HCT116 (cell line): ENCODE measurements around the gene CES4A. TPM values are rescaled to one million over a fixed set of nuclear protein-coding genes. Genes with fewer than 3 reads are reported as not detected.

Source experiments
- ATAC-seq: fragments of 200-7000 bp; cut with Tn5 transposase; 2 replicates; pipeline ENCODE4 v1.9.1; 2020; ENCODE audit warnings: mild to moderate bottlenecking, moderate library complexity
- BruUV-seq: library from RNA; stranded (reverse); fragments of 400-500 nt; replicated peaks from 2 replicates; lab custom pipeline; 2021; lab: Mats Ljungman, UMichigan
- CTCF ChIA-PET: fragments of 300-600 bp; sonication (Branson Sonifier 250); formaldehyde crosslinking; loops from one replicate; lab custom pipeline; 2021; ENCODE audit warnings: antibody characterized with exemption; lab: Charles Lee
- POLR2A ChIA-PET: fragments of 300-600, 350-600 bp; sonication (Branson Sonifier 250); formaldehyde crosslinking; loops from one replicate; lab custom pipeline; 2021; ENCODE audit warnings: antibody characterized with exemption; lab: Charles Lee
- RAD21 ChIA-PET, 2 experiments: fragments of 300-600 bp; sonication (Branson Sonifier 250); formaldehyde crosslinking; loops; one replicate each; lab custom pipeline; 2023; ENCODE audit warnings: low total read pairs in 2 of 2; ENCODE audit not compliant: uncharacterized antibody in 2 of 2, unreplicated experiment in 2 of 2, low non-redundant PET in 1 of 2; lab: Charles Lee
- DNase-seq: peaks from one replicate; pipeline ENCODE4 v3.0.0-alpha.2; 2010; ENCODE audit warnings: low read depth, low spot score
- H2AFZ ChIP-seq: fragments of 200-600 bp; shearing (Covaris generic), sonication (generic); 2 replicates; pipeline ENCODE4 v1.6.1; 2017; ENCODE audit warnings: low read depth, mixed run types, mixed read lengths, antibody characterized with exemption, low read length; ENCODE audit not compliant: poor library complexity, severe bottlenecking
- H3K27ac ChIP-seq: 2 replicates; pipeline ENCODE4 v1.5.1; 2012; ENCODE audit warnings: low read depth, low read length
- H3K27me3 ChIP-seq: fragments of 200-600 bp; sonication (generic); 2 replicates; pipeline ENCODE4 v1.6.1; 2016; ENCODE audit warnings: mixed run types, low read length, mixed read lengths; ENCODE audit not compliant: insufficient read depth
- H3K36me3 ChIP-seq, 2 experiments: fragments of 200-500 bp in 1 of 2; fragments of 200-600 bp in 1 of 2; sonication (Bioruptor generic) in 1 of 2; sonication (generic) in 1 of 2; 2 replicates each; pipeline versions ENCODE4 v1.5.1 to v1.6.1; 2014 to 2016; ENCODE audit warnings: low read length in 2 of 2, inconsistent platforms in 1 of 2, mixed read lengths in 1 of 2, mixed run types in 1 of 2; ENCODE audit not compliant: insufficient read depth in 2 of 2, control insufficient read depth in 1 of 2
- H3K4me1 ChIP-seq, 2 experiments: fragments of 200-600 bp in 1 of 2; sonication (generic) in 1 of 2; 2 replicates each; pipeline versions ENCODE4 v1.5.1 to v1.6.1; 2012 to 2017; ENCODE audit warnings: low read length in 2 of 2, inconsistent platforms in 1 of 2, mild to moderate bottlenecking in 1 of 2, mixed read lengths in 1 of 2, mixed run types in 1 of 2, moderate library complexity in 1 of 2; ENCODE audit not compliant: insufficient read depth in 2 of 2, control insufficient read depth in 1 of 2
- H3K4me2 ChIP-seq: fragments of 200-600 bp; sonication (generic); 2 replicates; pipeline ENCODE4 v1.6.1; 2017; ENCODE audit warnings: mixed run types, low read length, mixed read lengths
- H3K4me3 ChIP-seq, 2 experiments: fragments of 200-600 bp in 1 of 2; sonication (generic) in 1 of 2; replicated peaks in 1 of 2; 2 replicates each; pipeline ENCODE4 v1.5.1; 2011 to 2016; ENCODE audit warnings: low read length in 2 of 2, control low read depth in 1 of 2, low read depth in 1 of 2, mild to moderate bottlenecking in 1 of 2, mixed read lengths in 1 of 2, mixed run types in 1 of 2
- H3K79me2 ChIP-seq: fragments of 200-600 bp; sonication (generic); 2 replicates; pipeline ENCODE4 v1.6.1; 2017; ENCODE audit warnings: mild to moderate bottlenecking, mixed run types, low read length, moderate library complexity, mixed read lengths; ENCODE audit not compliant: insufficient read depth
- H3K9ac ChIP-seq: fragments of 200-600 bp; sonication (generic); 2 replicates; pipeline ENCODE4 v1.6.1; 2016; ENCODE audit warnings: low read length, mixed read lengths
- H3K9me2 ChIP-seq: fragments of 200-600 bp; sonication (generic), shearing (Covaris generic); 2 replicates; pipeline ENCODE4 v1.6.1; 2017; ENCODE audit warnings: mixed run types, mild to moderate bottlenecking, moderate library complexity; ENCODE audit not compliant: insufficient read depth
- H3K9me3 ChIP-seq, 2 experiments: fragments of 200-500 bp in 1 of 2; fragments of 200-600 bp in 1 of 2; sonication (Bioruptor generic) in 1 of 2; sonication (generic) in 1 of 2; 2 replicates each; pipeline ENCODE4 v1.6.1; 2014 to 2017; ENCODE audit warnings: low read length in 2 of 2, mixed read lengths in 2 of 2, inconsistent platforms in 1 of 2, low read depth in 1 of 2, mild to moderate bottlenecking in 1 of 2, mixed run types in 1 of 2, moderate library complexity in 1 of 2; ENCODE audit not compliant: control insufficient read depth in 1 of 2, insufficient read depth in 1 of 2
- H4K20me1 ChIP-seq: fragments of 200-600 bp; sonication (generic), shearing (Covaris generic); 2 replicates; pipeline ENCODE4 v1.6.1; 2017; ENCODE audit warnings: mixed run types, mild to moderate bottlenecking, moderate library complexity; ENCODE audit not compliant: insufficient read depth
- CBX3 ChIP-seq: IDR thresholded peaks from 2 replicates; pipeline ENCODE4 v1.6.1; 2012; ENCODE audit warnings: low read depth
- CEBPB ChIP-seq: IDR thresholded peaks from 2 replicates; pipeline ENCODE4 v1.6.1; 2012; ENCODE audit warnings: low read depth
- CTCF ChIP-seq, 3 experiments: fragments of 200-600 bp in 1 of 3; sonication (generic) in 1 of 3; IDR thresholded peaks in 2 of 3; conservative IDR thresholded peaks in 1 of 3; 2 replicates each; pipeline ENCODE4 v1.5.1; 2012 to 2017; ENCODE audit warnings: low read depth in 2 of 3, low read length in 2 of 3, antibody characterized with exemption in 1 of 3, borderline replicate concordance in 1 of 3, control low read depth in 1 of 3, mild to moderate bottlenecking in 1 of 3, mixed read lengths in 1 of 3, mixed run types in 1 of 3, moderate library complexity in 1 of 3; ENCODE audit not compliant: insufficient read depth in 1 of 3
- ELF1 ChIP-seq: IDR thresholded peaks from 2 replicates; pipeline ENCODE4 v1.6.1; 2012; ENCODE audit warnings: low read depth, borderline replicate concordance
- EZH2 ChIP-seq: fragments of 200-600 bp; sonication (generic); IDR thresholded peaks from 2 replicates; pipeline ENCODE4 v1.6.1; 2017; ENCODE audit warnings: antibody characterized with exemption, mixed run types
- EZH2phosphoT487 ChIP-seq: fragments of 200-600 bp; IDR thresholded peaks from 2 replicates; pipeline ENCODE4 v1.6.1; 2018; ENCODE audit warnings: antibody characterized with exemption, borderline replicate concordance
- POLR2AphosphoS5 ChIP-seq: IDR thresholded peaks from 2 replicates; pipeline ENCODE4 v1.6.1; 2011; ENCODE audit warnings: mild to moderate bottlenecking, low read depth, low read length, moderate library complexity
- SIN3A ChIP-seq: IDR thresholded peaks from 2 replicates; pipeline ENCODE4 v1.6.1; 2012; ENCODE audit warnings: low read depth
- SRF ChIP-seq: IDR thresholded peaks from 2 replicates; pipeline ENCODE4 v1.6.1; 2012; ENCODE audit warnings: low read depth
- TCF7L2 ChIP-seq: IDR thresholded peaks from 2 replicates; pipeline ENCODE4 v1.7.0; 2011; ENCODE audit warnings: borderline replicate concordance, inconsistent platforms; ENCODE audit not compliant: insufficient read depth, insufficient read length; ENCODE audit errors: extremely low read depth
- ZNF274 ChIP-seq: fragments of 200-500 bp; sonication (Bioruptor generic); IDR thresholded peaks from 2 replicates; pipeline ENCODE4 v1.6.1; 2014; ENCODE audit warnings: mild to moderate bottlenecking, low read depth, low read length, inconsistent platforms
- intact Hi-C: fragments of 100-400 bp; cut with micrococcal nuclease; formaldehyde crosslinking; loops from 2 replicates; pipeline ENCODE4 v1.10.0; 2022
- total RNA-seq: library from RNA; stranded (reverse); gene quantifications from one replicate; pipeline ENCODE4 v1.2.1, GENCODE V29; 2021; ENCODE audit not compliant: unreplicated experiment
- TF ChIP-seq, protein P1 (sequence below): IDR thresholded peaks from 2 replicates; pipeline ENCODE4 v1.6.1; 2012; ENCODE audit warnings: low read depth

Gene CES4A
- total RNA-seq, 1 experiment from 2014 or later, result not detected

GRCh38 chr16:67019171-67019570, 30.8 kb downstream of the CES4A start:
- Histone ChIP-seq H3K9me2 (no peaks in the 10 kb centered on the region), H3K9ac (no peak overlapping the region), H3K4me3 (no peak overlapping the region), H2AFZ (no peak overlapping the region), H3K9me3 (no peaks in the 10 kb centered on the region), H3K79me2 (no peaks in the 10 kb centered on the region), H3K27ac (no peak overlapping the region), H3K4me1 (peaks cover 13 to 19% of the 10 kb centered on the region in 2 experiments), H4K20me1 (no peaks in the 10 kb centered on the region), H3K36me3 (no peaks in the 10 kb centered on the region), H3K4me2 (no peak overlapping the region), H3K27me3 (no peaks in the 10 kb centered on the region)
- BruUV-seq, result no TSS peak
- ChIA-PET CTCF (interaction anchor here (1.0 to 3.9 kb wide), 5 partner anchors 80 to 179 kb away, joined by 4 to 79 read pairs (median 25); partner anchors contain the start of genes B3GNT9, ELMO3 and NOL3), RAD21 (interaction anchor here (0.7 to 1.8 kb wide), 4 partner anchors 62 to 1174 kb away, joined by 4 to 16 read pairs (median 6); no protein-coding TSS in a partner anchor), POLR2A (interaction anchor here (0.6 kb wide), 1 partner anchor 9 kb away, joined by 3 read pairs; the partner anchor contains the start of gene CBFB)
- no peak for ATAC-seq
- intact Hi-C loops, result loop anchor here (2.0 kb wide), 1 partner anchor 82 kb away; no protein-coding TSS in a partner anchor
- TF ChIP-seq EZH2phosphoT487 (no peak), ZNF274 (no peak), ELF1 (no peak), SRF (no peak), CEBPB (no peak), EZH2 (no peak), CBX3 (no peak), CTCF (IDR thresholded peaks at IDR 0.05 in 2 of 3, conservative IDR thresholded peaks at IDR 0.05 in 1 of 3; ENCODE audit: borderline replicate concordance in 1 of 3, insufficient read depth in 1 of 3, low read depth in 2 of 3, low read length in 2 of 3) (no peak), SIN3A (no peak), POLR2AphosphoS5 (no peak), TCF7L2 (no peak)
- TF ChIP-seq, protein P1, sequence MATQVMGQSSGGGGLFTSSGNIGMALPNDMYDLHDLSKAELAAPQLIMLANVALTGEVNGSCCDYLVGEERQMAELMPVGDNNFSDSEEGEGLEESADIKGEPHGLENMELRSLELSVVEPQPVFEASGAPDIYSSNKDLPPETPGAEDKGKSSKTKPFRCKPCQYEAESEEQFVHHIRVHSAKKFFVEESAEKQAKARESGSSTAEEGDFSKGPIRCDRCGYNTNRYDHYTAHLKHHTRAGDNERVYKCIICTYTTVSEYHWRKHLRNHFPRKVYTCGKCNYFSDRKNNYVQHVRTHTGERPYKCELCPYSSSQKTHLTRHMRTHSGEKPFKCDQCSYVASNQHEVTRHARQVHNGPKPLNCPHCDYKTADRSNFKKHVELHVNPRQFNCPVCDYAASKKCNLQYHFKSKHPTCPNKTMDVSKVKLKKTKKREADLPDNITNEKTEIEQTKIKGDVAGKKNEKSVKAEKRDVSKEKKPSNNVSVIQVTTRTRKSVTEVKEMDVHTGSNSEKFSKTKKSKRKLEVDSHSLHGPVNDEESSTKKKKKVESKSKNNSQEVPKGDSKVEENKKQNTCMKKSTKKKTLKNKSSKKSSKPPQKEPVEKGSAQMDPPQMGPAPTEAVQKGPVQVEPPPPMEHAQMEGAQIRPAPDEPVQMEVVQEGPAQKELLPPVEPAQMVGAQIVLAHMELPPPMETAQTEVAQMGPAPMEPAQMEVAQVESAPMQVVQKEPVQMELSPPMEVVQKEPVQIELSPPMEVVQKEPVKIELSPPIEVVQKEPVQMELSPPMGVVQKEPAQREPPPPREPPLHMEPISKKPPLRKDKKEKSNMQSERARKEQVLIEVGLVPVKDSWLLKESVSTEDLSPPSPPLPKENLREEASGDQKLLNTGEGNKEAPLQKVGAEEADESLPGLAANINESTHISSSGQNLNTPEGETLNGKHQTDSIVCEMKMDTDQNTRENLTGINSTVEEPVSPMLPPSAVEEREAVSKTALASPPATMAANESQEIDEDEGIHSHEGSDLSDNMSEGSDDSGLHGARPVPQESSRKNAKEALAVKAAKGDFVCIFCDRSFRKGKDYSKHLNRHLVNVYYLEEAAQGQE, result no peak
- no peak for DNase-seq
